ENCODE measurements around the gene WDPCP.

WDPCP gene

DNA sequence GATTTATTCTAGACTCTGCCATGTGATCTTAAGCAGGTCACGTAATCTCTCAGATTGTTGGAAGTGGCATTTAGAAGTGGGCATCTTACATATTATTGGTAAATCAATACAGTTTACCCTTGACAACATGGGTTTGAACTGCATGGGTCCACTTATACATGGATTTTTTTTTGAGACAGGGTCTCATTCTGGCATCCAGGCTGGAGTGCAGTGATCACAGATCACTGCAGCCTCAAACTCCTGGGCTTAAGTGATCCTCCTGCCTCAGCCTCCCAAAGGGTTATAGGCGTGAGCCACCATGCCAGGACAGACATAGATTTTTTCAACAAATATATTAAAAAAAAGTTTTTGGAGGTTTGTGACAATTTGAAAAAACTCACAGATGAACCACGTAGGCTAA lies 393.0 kb downstream of the WDPCP start:
- in situ Hi-C loops (cut with MboI; ENCODE audit: low sequenced_read_pairs, unreplicated experiment): no loop called here
- DNase-seq (ENCODE audit: low spot score): no peak
- no peak for TF ChIP-seq CTCF (IDR thresholded peaks at IDR 0.05; ENCODE audit: borderline replicate concordance, control extremely low read depth, extremely low read depth, insufficient read depth, missing control alignments)

- TF ChIP-seq CTCF (IDR thresholded peaks at IDR 0.05; ENCODE audit: borderline replicate concordance, control extremely low read depth, extremely low read depth, insufficient read depth, missing control alignments): no peak
- in situ Hi-C loops (cut with MboI; ENCODE audit: low sequenced_read_pairs, unreplicated experiment): no loop called here
- no peak for DNase-seq (ENCODE audit: low spot score)
Measured at GRCh38 chr2:63194175-63194574, 394.1 kb downstream of the WDPCP start.

- in situ Hi-C loops (cut with MboI; ENCODE audit: low sequenced_read_pairs, unreplicated experiment): no loop called here
- TF ChIP-seq CTCF (IDR thresholded peaks at IDR 0.05; ENCODE audit: borderline replicate concordance, control extremely low read depth, extremely low read depth, insufficient read depth, missing control alignments): no peak
- DNase-seq (ENCODE audit: low spot score): no peak
Measured at GRCh38 chr2:63192889-63193774, 395.1 kb downstream of the WDPCP start.

DNA sequence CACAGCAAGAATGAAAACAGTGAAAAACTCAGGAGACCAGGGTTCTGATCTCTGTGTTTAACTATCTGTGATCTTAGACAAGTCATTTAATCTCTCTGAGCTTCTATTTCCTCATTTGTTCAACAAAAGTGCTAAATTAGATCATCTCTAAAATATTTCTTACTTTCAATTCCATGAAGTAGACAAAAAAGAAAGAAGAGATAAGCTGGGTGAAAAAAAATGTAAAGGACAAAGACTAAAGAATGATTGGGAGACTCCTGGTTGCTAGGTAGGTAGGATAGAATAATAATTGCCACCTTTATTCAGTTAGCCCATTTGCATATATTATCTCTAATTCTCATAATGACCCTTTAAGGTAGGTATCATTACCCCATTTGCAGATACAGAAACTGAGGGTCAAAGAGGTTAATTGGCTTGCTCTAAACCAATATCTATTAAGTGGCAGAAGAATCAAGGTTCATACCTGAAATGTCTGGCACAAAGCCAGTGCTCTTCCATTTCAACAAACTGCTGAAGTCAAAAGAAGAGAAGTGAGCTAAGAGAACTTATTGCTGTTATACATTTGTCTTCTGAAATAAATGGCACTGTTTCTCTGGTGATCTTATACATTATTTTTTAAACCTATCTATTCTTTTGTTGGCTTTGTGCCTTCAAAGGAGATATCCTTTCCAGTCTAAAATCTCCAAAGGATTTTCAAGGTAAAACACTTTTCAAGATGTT lies 395.9 kb downstream of the WDPCP start:
- no peak for TF ChIP-seq CTCF (IDR thresholded peaks at IDR 0.05; ENCODE audit: borderline replicate concordance, control extremely low read depth, extremely low read depth, insufficient read depth, missing control alignments)
- DNase-seq (ENCODE audit: low spot score): no peak
- in situ Hi-C loops (cut with MboI; ENCODE audit: low sequenced_read_pairs, unreplicated experiment): no loop called here

GRCh38 chr2:63189026-63189425 lies 399.3 kb downstream of the WDPCP start:
- in situ Hi-C loops (cut with MboI; ENCODE audit: low sequenced_read_pairs, unreplicated experiment): no loop called here
- peak; percentile 47 for TF ChIP-seq CTCF (IDR thresholded peaks at IDR 0.05; ENCODE audit: borderline replicate concordance, control extremely low read depth, extremely low read depth, insufficient read depth, missing control alignments)
- peak; percentile 47 for DNase-seq (ENCODE audit: low spot score)

GRCh38 chr2:63186331-63186730 lies 401.9 kb downstream of the WDPCP start:
- DNase-seq (ENCODE audit: low spot score): no peak
- in situ Hi-C loops (cut with MboI; ENCODE audit: low sequenced_read_pairs, unreplicated experiment): no loop called here
- no peak for TF ChIP-seq CTCF (IDR thresholded peaks at IDR 0.05; ENCODE audit: borderline replicate concordance, control extremely low read depth, extremely low read depth, insufficient read depth, missing control alignments)
